GM10248 (cell line): ENCODE data around the gene MAN2C1.
"Not testable (repeated sequence)": the region's sequence is repeated elsewhere in the genome, so short reads cannot be mapped to it uniquely, and the experiment has no call there.

Source experiments
- CTCF ChIA-PET: fragments of 300-600 bp; sonication (Branson Sonifier 250); formaldehyde crosslinking; extraction: SDS; loops from one replicate; lab custom pipeline; 2021; ENCODE audit warnings: antibody characterized with exemption; lab: Yijun Ruan, JAX
- POLR2A ChIA-PET: fragments of 350-650 bp; sonication (Branson Sonifier 250); formaldehyde crosslinking; extraction: SDS; loops from one replicate; lab custom pipeline; 2020; ENCODE audit warnings: antibody characterized with exemption; lab: Yijun Ruan, JAX
- DNase-seq: peaks from one replicate; pipeline ENCODE4 v3.0.0; 2012; ENCODE audit errors: extremely low spot score
- TF ChIP-seq, protein P1 (sequence below): IDR thresholded peaks from 2 replicates; pipeline ENCODE4 v1.5.1; 2012; ENCODE audit warnings: mild to moderate bottlenecking, low read depth; ENCODE audit errors: extremely low read depth, missing control alignments, control extremely low read depth

Gene MAN2C1

DNA sequence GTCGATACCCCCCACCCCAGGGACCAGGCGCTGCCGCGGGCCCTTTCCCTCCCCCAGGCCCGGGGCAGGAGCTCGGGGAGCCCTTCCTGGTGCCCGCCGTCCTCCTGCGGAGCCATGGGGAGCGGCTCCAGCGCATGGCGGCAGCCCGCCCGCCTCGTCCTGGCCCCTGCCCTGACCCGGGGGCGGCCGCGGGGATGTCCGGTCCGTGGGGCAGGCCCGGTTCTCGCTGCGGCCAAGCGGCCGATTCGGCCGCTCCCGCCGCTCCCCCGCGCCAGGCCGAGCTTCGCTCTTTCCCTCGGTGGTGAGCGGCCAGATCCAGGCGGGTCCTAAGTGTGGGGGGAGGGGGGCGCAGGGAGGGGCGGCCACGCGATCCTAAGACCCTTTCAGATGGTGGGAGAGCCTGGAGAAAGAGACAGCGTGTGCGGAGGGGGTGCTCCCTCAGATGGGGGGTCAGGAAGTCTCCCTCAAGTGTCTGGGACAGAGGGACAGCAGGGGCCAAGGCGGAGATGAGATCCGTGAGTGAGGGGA lies 20.3 kb downstream of the MAN2C1 start:
- ChIA-PET POLR2A (no interaction called here), CTCF (interaction anchor here (4.9 kb wide), 1 partner anchor 20 kb away, joined by 23 read pairs; the partner anchor contains the start of gene MAN2C1)
- DNase-seq = peak; percentile 40
- TF ChIP-seq, protein P1, sequence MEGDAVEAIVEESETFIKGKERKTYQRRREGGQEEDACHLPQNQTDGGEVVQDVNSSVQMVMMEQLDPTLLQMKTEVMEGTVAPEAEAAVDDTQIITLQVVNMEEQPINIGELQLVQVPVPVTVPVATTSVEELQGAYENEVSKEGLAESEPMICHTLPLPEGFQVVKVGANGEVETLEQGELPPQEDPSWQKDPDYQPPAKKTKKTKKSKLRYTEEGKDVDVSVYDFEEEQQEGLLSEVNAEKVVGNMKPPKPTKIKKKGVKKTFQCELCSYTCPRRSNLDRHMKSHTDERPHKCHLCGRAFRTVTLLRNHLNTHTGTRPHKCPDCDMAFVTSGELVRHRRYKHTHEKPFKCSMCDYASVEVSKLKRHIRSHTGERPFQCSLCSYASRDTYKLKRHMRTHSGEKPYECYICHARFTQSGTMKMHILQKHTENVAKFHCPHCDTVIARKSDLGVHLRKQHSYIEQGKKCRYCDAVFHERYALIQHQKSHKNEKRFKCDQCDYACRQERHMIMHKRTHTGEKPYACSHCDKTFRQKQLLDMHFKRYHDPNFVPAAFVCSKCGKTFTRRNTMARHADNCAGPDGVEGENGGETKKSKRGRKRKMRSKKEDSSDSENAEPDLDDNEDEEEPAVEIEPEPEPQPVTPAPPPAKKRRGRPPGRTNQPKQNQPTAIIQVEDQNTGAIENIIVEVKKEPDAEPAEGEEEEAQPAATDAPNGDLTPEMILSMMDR = no peak

DNA sequence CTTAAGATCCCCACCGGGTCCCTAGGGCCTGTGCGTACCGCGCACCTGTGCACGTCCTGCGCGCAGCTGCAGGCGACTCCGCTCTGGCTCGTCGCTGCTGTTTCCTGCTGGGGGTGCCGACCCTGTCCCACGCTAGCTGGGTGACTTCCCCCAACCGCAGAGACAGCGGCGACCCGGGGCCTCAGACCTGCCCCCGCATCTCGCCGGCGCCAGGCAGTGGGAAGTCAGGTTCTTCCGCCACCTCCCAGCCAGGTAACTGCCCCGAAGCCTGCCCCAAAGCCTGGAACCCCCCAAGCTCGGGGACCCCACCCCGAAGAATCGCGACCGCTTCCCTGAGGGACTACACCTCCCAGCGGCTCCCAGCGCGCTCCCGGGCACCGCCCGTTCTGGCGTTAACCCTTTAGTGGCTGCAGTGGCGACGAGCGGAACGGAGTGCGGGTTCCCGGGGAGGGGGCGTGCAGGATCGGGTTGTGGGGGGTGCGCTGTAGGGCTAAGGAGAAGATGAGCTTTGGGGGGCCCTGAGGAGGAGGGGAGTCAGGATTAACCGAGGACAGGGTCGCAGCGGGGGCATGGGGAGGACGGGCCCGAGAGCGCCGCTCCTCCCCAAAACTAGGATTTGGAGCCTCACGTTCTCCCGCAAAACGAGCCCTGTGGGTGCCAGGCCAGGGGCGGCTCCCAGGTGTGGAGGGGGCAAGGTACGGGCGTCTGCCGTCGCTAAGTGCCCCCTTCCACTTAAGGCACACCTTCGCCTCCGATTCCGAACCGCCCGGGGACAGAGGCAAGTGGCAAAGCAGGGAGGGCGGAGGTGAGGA lies 21.0 kb downstream of the MAN2C1 start:
- CTCF ChIA-PET = interaction anchor here (4.9 kb wide), 1 partner anchor 21 kb away, joined by 23 read pairs; the partner anchor contains the start of gene MAN2C1
- peak; percentile 77 for DNase-seq
- POLR2A ChIA-PET = interaction anchor here (0.6 kb wide), 1 partner anchor 103 kb away, joined by 3 read pairs; no protein-coding TSS in a partner anchor
- TF ChIP-seq, protein P1 = no peak

DNA sequence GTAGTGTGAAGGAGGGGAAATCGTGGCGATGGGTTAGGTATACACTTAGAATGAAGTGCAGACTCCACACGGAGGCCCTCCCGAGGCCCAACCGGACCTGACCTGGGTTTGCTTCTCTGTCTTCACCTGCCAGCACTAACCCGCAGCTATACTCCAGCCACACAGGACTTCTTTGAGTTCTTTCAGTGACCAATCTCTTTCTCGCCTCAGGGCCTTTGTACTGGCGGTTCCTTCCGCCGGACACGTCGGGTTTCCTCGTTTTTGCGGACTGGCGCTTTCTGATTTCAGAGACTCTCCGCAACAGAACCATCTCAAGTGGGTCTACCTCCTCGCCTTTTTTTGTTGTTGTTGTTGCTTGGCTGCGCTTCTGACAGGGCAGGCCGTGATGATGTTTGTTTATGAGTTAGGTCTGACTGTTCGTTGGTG lies 21.6 kb downstream of the MAN2C1 start, which contains the start of gene NEIL1:
TSS of gene NEIL1 (plus strand) at position 244 of the 426 bp plus-strand sequence. CDS start 1,867 bp downstream, outside the sequence.
- CTCF ChIA-PET = interaction anchor here (4.9 kb wide), 1 partner anchor 21 kb away, joined by 23 read pairs; the partner anchor contains the start of gene MAN2C1
- TF ChIP-seq, protein P1 = no peak
- DNase-seq = no peak
- POLR2A ChIA-PET = interaction anchor here (0.6 kb wide), 1 partner anchor 103 kb away, joined by 3 read pairs; no protein-coding TSS in a partner anchor

- CTCF ChIA-PET, POLR2A ChIA-PET, DNase-seq: not testable (repeated sequence)
These were observed 24.5 kb downstream of the MAN2C1 start for GRCh38 chr15:75343953-75344352.

GRCh38 chr15:75342221-75342620 lies 26.2 kb downstream of the MAN2C1 start:
- no peak for DNase-seq
- ChIA-PET CTCF (no interaction called here), POLR2A (no interaction called here)
- TF ChIP-seq, protein P1 = no peak

- POLR2A ChIA-PET = interaction anchor here (0.5 to 1.5 kb wide), 2 partner anchors 28 to 296 kb away, joined by 3 to 4 read pairs; partner anchors contain the start of gene MAN2C1
- no peak for DNase-seq
- CTCF ChIA-PET = no interaction called here
- TF ChIP-seq, protein P1 = no peak
These were observed 28.7 kb downstream of the MAN2C1 start for GRCh38 chr15:75339531-75340240.
